KMS-11 (cell line): ENCODE results near the gene HTRA3.

Experiments used
- H2AFZ ChIP-seq: fragments of 200-600 bp; sonication (generic); 2 replicates; pipeline ENCODE4 v1.6.1; 2016; ENCODE audit warnings: antibody characterized with exemption, mixed run types, low read depth
- H3K27ac ChIP-seq: fragments of 200-600 bp; sonication (generic); 2 replicates; pipeline ENCODE4 v1.6.1; 2016; ENCODE audit warnings: mild to moderate bottlenecking, mixed run types
- H3K27me3 ChIP-seq: fragments of 200-600 bp; sonication (generic); 2 replicates; pipeline ENCODE4 v1.6.1; 2017; ENCODE audit warnings: mild to moderate bottlenecking, low read depth, mixed run types, moderate library complexity; ENCODE audit not compliant: insufficient read depth
- H3K36me3 ChIP-seq: fragments of 200-600 bp; sonication (generic); 2 replicates; pipeline ENCODE4 v1.6.1; 2017; ENCODE audit warnings: mild to moderate bottlenecking, mixed run types; ENCODE audit not compliant: insufficient read depth
- H3K4me1 ChIP-seq: fragments of 200-600 bp; sonication (generic); 2 replicates; pipeline ENCODE4 v1.6.1; 2016; ENCODE audit warnings: mild to moderate bottlenecking, low read depth, mixed run types; ENCODE audit not compliant: poor library complexity, severe bottlenecking
- H3K4me2 ChIP-seq: fragments of 200-600 bp; sonication (generic); 2 replicates; pipeline ENCODE4 v1.7.0; 2016; ENCODE audit warnings: mild to moderate bottlenecking, mixed run types
- H3K4me3 ChIP-seq: fragments of 200-600 bp; sonication (generic); IDR thresholded peaks from 2 replicates; pipeline ENCODE4 v1.6.1; 2017; ENCODE audit warnings: low read depth, low read length, mixed read lengths; ENCODE audit not compliant: insufficient read depth
- H3K79me2 ChIP-seq: fragments of 200-600 bp; sonication (generic); 2 replicates; pipeline ENCODE4 v1.6.1; 2016; ENCODE audit warnings: low read depth, mixed run types; ENCODE audit not compliant: insufficient read depth
- H3K9ac ChIP-seq: fragments of 200-600 bp; sonication (generic); 2 replicates; pipeline ENCODE4 v1.6.1; 2016; ENCODE audit warnings: mild to moderate bottlenecking, mixed run types
- H4K20me1 ChIP-seq: fragments of 200-600 bp; sonication (generic); 2 replicates; pipeline ENCODE4 v1.6.1; 2016; ENCODE audit warnings: mild to moderate bottlenecking, mixed run types; ENCODE audit not compliant: insufficient read depth
- TF ChIP-seq, protein P1 (sequence below): fragments of 200-600 bp; sonication (generic); conservative IDR thresholded peaks from 2 replicates; pipeline ENCODE4 v1.6.1; 2017; ENCODE audit warnings: low read depth, mild to moderate bottlenecking, antibody characterized with exemption, low read length, moderate library complexity, mixed read lengths

HTRA3 gene

DNA sequence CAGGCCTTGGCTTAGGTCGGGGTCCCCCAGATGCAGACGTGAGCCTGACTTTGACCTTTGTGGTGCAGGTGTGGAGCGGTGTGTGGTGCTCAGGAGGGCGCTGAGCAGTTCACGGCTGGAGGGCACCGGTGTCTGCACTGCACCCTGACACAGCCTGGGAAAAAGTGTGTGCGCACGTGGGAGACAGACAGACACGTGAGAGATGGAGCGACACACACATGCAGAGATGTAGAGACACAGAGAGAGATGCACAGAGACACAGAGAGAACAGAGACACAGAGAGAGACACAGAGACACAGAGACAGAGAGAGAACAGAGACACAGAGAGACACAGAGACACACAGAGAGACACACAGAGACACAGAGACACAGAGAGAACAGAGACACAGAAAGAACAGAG lies 6.2 kb upstream of the HTRA3 start:
- TF ChIP-seq, protein P1, sequence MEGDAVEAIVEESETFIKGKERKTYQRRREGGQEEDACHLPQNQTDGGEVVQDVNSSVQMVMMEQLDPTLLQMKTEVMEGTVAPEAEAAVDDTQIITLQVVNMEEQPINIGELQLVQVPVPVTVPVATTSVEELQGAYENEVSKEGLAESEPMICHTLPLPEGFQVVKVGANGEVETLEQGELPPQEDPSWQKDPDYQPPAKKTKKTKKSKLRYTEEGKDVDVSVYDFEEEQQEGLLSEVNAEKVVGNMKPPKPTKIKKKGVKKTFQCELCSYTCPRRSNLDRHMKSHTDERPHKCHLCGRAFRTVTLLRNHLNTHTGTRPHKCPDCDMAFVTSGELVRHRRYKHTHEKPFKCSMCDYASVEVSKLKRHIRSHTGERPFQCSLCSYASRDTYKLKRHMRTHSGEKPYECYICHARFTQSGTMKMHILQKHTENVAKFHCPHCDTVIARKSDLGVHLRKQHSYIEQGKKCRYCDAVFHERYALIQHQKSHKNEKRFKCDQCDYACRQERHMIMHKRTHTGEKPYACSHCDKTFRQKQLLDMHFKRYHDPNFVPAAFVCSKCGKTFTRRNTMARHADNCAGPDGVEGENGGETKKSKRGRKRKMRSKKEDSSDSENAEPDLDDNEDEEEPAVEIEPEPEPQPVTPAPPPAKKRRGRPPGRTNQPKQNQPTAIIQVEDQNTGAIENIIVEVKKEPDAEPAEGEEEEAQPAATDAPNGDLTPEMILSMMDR = no peak
- Histone ChIP-seq H3K27ac (no peak overlapping the region), H4K20me1 (no peaks in the 10 kb centered on the region), H3K27me3 (no peaks in the 10 kb centered on the region), H3K9ac (no peak overlapping the region), H3K36me3 (no peaks in the 10 kb centered on the region), H3K79me2 (no peaks in the 10 kb centered on the region), H3K4me2 (no peak overlapping the region), H3K4me1 (no peaks in the 10 kb centered on the region), H3K4me3 (no peak overlapping the region), H2AFZ (no peak overlapping the region)

DNA sequence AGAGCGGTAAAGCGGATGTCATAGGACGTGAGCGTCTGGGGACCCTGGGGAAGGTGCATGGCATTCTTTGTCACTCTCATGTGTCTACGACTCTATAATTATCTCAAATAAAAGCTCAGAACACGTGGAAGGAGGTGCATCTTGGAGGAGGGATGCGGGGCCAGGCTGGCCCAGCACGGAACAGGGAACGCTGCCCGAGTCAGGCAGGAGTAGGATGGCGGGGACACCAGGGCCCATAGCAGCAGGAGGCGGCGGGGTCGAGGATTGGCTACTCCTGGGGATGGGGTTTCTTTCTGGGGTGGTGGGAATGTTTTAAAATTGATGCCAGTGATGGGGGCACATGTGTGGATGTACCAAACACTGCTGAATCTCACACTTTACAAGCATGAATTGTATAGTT lies 5.4 kb upstream of the HTRA3 start:
- H3K4me1 ChIP-seq = no peaks in the 10 kb centered on the region
- no peak overlapping the region for H3K27ac ChIP-seq
- H3K27me3 ChIP-seq = no peaks in the 10 kb centered on the region

DNA sequence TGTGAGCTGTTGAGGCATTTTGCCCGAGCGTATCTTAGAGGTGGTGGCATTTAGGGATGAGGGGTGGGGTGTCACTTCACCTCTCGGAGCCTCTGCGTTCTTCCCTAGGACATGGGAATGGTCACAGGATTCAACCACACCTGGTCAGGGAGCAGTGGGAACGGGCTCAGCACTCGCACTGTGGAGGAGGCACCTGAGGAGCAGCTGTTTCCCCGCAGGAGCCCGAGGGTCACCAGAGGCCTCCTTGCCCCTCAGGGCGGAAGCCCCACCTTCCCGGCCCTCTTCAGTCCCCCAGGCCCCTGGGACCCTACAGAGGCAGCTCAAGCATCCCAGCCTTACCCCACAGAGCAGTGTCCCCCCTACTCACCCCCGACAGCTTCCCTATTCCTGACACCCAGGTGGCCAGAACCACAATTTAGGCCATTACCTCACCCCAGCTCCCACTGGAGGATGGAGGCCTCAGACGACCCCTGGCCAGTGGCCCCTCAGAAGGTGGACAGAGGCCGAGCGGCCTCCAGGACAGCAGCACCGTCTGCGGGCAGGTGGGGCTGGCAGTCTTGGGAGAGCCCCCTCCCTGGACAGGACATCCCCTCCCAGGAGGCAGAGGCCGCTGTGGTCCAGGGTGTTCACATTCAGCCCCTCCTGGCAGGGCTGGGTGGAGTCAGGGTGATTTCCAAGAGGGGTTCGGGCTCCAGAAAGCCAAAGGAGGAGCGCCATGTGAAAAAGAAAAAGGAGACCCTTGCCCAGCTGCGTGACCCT lies 4.2 kb upstream of the HTRA3 start:
- Histone ChIP-seq H3K4me3 (no peak overlapping the region), H2AFZ (no peak overlapping the region), H3K4me2 (no peak overlapping the region), H3K9ac (no peak overlapping the region), H3K27ac (no peak overlapping the region), H3K79me2 (no peaks in the 10 kb centered on the region), H3K4me1 (no peaks in the 10 kb centered on the region), H3K36me3 (no peaks in the 10 kb centered on the region), H4K20me1 (no peaks in the 10 kb centered on the region), H3K27me3 (no peaks in the 10 kb centered on the region)
- TF ChIP-seq, protein P1 = no peak

More for the DNA sequence above, 5.4 kb upstream of the HTRA3 start:
- no peaks in the 10 kb centered on the region for H3K79me2 ChIP-seq
- H4K20me1 ChIP-seq = no peaks in the 10 kb centered on the region
- no peak overlapping the region for H3K4me3 ChIP-seq
- no peak overlapping the region for H3K4me2 ChIP-seq
- no peak overlapping the region for H2AFZ ChIP-seq
- H3K9ac ChIP-seq = no peak overlapping the region
- TF ChIP-seq, protein P1 = no peak
- H3K36me3 ChIP-seq = no peaks in the 10 kb centered on the region

DNA sequence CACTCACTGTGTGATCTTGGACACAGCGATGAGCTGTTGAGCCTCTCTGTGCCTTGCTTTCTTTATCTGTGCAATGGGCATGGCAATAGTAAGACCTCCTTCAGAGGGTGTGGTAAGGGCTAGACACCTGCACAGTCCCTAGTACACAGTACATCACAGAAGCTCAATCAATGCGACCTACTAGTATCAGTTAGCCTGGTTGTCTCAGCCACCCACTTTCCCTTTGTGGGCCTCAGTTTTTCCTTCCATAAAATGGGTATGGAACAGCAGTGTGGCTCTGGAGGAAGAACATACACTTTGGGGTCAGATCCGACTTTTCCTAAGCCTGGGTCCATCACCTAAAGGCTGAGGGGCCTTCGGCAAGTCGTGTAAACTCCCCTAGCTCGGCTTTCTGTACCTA lies 3.5 kb upstream of the HTRA3 start:
- no peaks in the 10 kb centered on the region for H3K27me3 ChIP-seq
- no peak overlapping the region for H3K4me2 ChIP-seq
- no peaks in the 10 kb centered on the region for H3K4me1 ChIP-seq
- no peak overlapping the region for H2AFZ ChIP-seq
- H3K79me2 ChIP-seq = no peaks in the 10 kb centered on the region
- TF ChIP-seq, protein P1 = no peak
- no peaks in the 10 kb centered on the region for H3K36me3 ChIP-seq
- no peak overlapping the region for H3K4me3 ChIP-seq
- H3K27ac ChIP-seq = no peak overlapping the region
- no peak overlapping the region for H3K9ac ChIP-seq
- no peaks in the 10 kb centered on the region for H4K20me1 ChIP-seq
